SK-N-SH (cell line): ENCODE measurements around the gene SPINK13. TPM values are rescaled to one million over a fixed set of nuclear protein-coding genes. Genes with fewer than 3 reads are reported as not detected.
A peak's percentile ranks its signal among the peaks of the same experiment; 100 is the strongest.

Source experiments
- CTCF ChIA-PET: fragments of 300-600, 350-600 bp; formaldehyde crosslinking; extraction: SDS; loops from one replicate; lab custom pipeline; 2021; lab: Yijun Ruan, JAX
- POLR2A ChIA-PET: fragments of 350-600 bp; sonication (Branson Sonifier 250); formaldehyde crosslinking; extraction: SDS; loops from one replicate; lab custom pipeline; 2020; ENCODE audit warnings: antibody characterized with exemption, inconsistent platforms; lab: Yijun Ruan, JAX
- DNase-seq: peaks from one replicate; pipeline ENCODE4 v3.0.0; 2012
- H2AFZ ChIP-seq: fragments of 200-600 bp; sonication (generic); 2 replicates; pipeline ENCODE4 v1.8.1; 2016; ENCODE audit warnings: antibody characterized with exemption, mild to moderate bottlenecking, low read depth
- H3F3A ChIP-seq: fragments of 200-600 bp; sonication (generic); replicated peaks from 2 replicates; pipeline ENCODE3; 2016; ENCODE audit warnings: antibody characterized with exemption, mild to moderate bottlenecking; ENCODE audit not compliant: insufficient read depth
- H3K27ac ChIP-seq, 2 experiments: fragments of 200-500 bp in 1 of 2; fragments of 200-600 bp in 1 of 2; sonication (Bioruptor generic) in 1 of 2; sonication (generic), shearing (Covaris generic) in 1 of 2; 2 replicates each; pipeline versions ENCODE4 v1.5.1 to v1.6.1; 2014 to 2016; ENCODE audit warnings: low read depth in 2 of 2, inconsistent platforms in 1 of 2, low read length in 1 of 2, mild to moderate bottlenecking in 1 of 2, mixed read lengths in 1 of 2
- H3K27me3 ChIP-seq: fragments of 200-600 bp; sonication (generic), shearing (Covaris generic); 2 replicates; pipeline ENCODE4 v1.6.1; 2016; ENCODE audit warnings: mixed run types; ENCODE audit not compliant: insufficient read depth
- H3K36me3 ChIP-seq, 2 experiments: fragments of 200-500 bp in 1 of 2; fragments of 200-600 bp in 1 of 2; sonication (Bioruptor generic) in 1 of 2; sonication (generic) in 1 of 2; replicated peaks in 1 of 2; 2 replicates each; pipeline versions ENCODE3 to v1.5.1; 2014 to 2016; ENCODE audit warnings: low read length in 1 of 2, mild to moderate bottlenecking in 1 of 2; ENCODE audit not compliant: insufficient read depth in 2 of 2, control insufficient read depth in 1 of 2
- H3K4me1 ChIP-seq, 2 experiments: fragments of 200-500 bp in 1 of 2; fragments of 200-600 bp in 1 of 2; sonication (Bioruptor generic) in 1 of 2; sonication (generic), shearing (Covaris generic) in 1 of 2; 2 replicates each; pipeline versions ENCODE4 v1.5.1 to v1.6.1; 2014 to 2016; ENCODE audit warnings: low read depth in 1 of 2, low read length in 1 of 2, mixed run types in 1 of 2; ENCODE audit not compliant: insufficient read depth in 2 of 2, control insufficient read depth in 1 of 2
- H3K4me2 ChIP-seq: fragments of 200-600 bp; sonication (generic), shearing (Covaris generic); 2 replicates; pipeline ENCODE4 v1.6.1; 2017; ENCODE audit warnings: mixed run types
- H3K4me3 ChIP-seq, 2 experiments: fragments of 200-500 bp in 1 of 2; fragments of 200-600 bp in 1 of 2; sonication (Bioruptor generic) in 1 of 2; sonication (generic), shearing (Covaris generic) in 1 of 2; 2 replicates each; pipeline versions ENCODE4 v1.5.1 to v1.8.1; 2014 to 2016; ENCODE audit warnings: low read depth in 2 of 2, inconsistent platforms in 1 of 2, low read length in 1 of 2, mild to moderate bottlenecking in 1 of 2, mixed read lengths in 1 of 2, moderate library complexity in 1 of 2
- H3K79me2 ChIP-seq: fragments of 200-600 bp; sonication (generic); 2 replicates; pipeline ENCODE4 v1.8.1; 2017; ENCODE audit warnings: mild to moderate bottlenecking; ENCODE audit not compliant: insufficient read depth
- H3K9ac ChIP-seq: fragments of 200-600 bp; sonication (generic); 2 replicates; pipeline ENCODE4 v1.6.1; 2017; ENCODE audit warnings: mixed run types
- H3K9me2 ChIP-seq: fragments of 200-600 bp; sonication (generic); 2 replicates; pipeline ENCODE4 v1.6.1; 2017; ENCODE audit warnings: mixed run types
- H3K9me3 ChIP-seq: fragments of 200-600 bp; sonication (generic); 2 replicates; pipeline ENCODE4 v1.6.1; 2017; ENCODE audit warnings: mixed run types, mild to moderate bottlenecking, moderate library complexity
- H4K20me1 ChIP-seq: fragments of 200-600 bp; sonication (generic); 2 replicates; pipeline ENCODE4 v1.6.1; 2017; ENCODE audit warnings: mild to moderate bottlenecking, mixed run types; ENCODE audit not compliant: insufficient read depth
- ELF1 ChIP-seq: IDR thresholded peaks from 2 replicates; pipeline ENCODE4 v1.4.0; 2012
- EP300 ChIP-seq, 2 experiments: IDR thresholded peaks; 2 replicates each; pipeline versions ENCODE4 v1.4.0 to v1.6.1; 2012; ENCODE audit warnings: borderline replicate concordance in 1 of 2, low read depth in 1 of 2, low read length in 1 of 2
- EZH2phosphoT487 ChIP-seq: fragments of 200-600 bp; sonication (generic); IDR thresholded peaks from 2 replicates; pipeline ENCODE4 v1.6.1; 2017; ENCODE audit warnings: low read depth, mixed run types, mild to moderate bottlenecking, antibody characterized with exemption, moderate library complexity, borderline replicate concordance
- FOSL2 ChIP-seq: IDR thresholded peaks from 2 replicates; pipeline ENCODE4 v1.4.0; 2012; ENCODE audit warnings: low read depth, mild to moderate bottlenecking, moderate library complexity, borderline replicate concordance
- FOXJ3 ChIP-seq: sonication (generic); formaldehyde crosslinking; IDR thresholded peaks from 2 replicates; pipeline ENCODE4 v1.5.1; 2020; ENCODE audit warnings: mild to moderate bottlenecking, missing genetic modification reagents
- FOXM1 ChIP-seq: IDR thresholded peaks from 2 replicates; pipeline ENCODE4 v1.4.0; 2012; ENCODE audit warnings: low read depth, mild to moderate bottlenecking
- GABPA ChIP-seq: IDR thresholded peaks from 2 replicates; pipeline ENCODE4 v1.4.0; 2012; ENCODE audit warnings: low read depth, mild to moderate bottlenecking
- GATA2 ChIP-seq: sonication (generic); formaldehyde crosslinking; IDR thresholded peaks from 2 replicates; pipeline ENCODE4 v1.5.0; 2020; ENCODE audit warnings: mild to moderate bottlenecking, missing genetic modification reagents
- JUND ChIP-seq: IDR thresholded peaks from 2 replicates; pipeline ENCODE4 v1.4.0; 2012
- MEF2A ChIP-seq: IDR thresholded peaks from 2 replicates; pipeline ENCODE4 v1.4.0; 2012; ENCODE audit warnings: low read depth, borderline replicate concordance
- MXI1 ChIP-seq: IDR thresholded peaks from 2 replicates; pipeline ENCODE4 v1.6.1; 2012; ENCODE audit warnings: mild to moderate bottlenecking, low read depth, low read length, improper control_type of control experiment
- NFIC ChIP-seq: IDR thresholded peaks from 2 replicates; pipeline ENCODE4 v1.4.0; 2012; ENCODE audit warnings: borderline replicate concordance
- NRF1 ChIP-seq: IDR thresholded peaks from 2 replicates; pipeline ENCODE4 v1.6.1; 2012; ENCODE audit warnings: low read depth, mild to moderate bottlenecking, low read length
- POLR2AphosphoS5 ChIP-seq: IDR thresholded peaks from 2 replicates; pipeline ENCODE4 v1.6.1; 2012; ENCODE audit warnings: low read depth, low read length
- RFX5 ChIP-seq: IDR thresholded peaks from 2 replicates; pipeline ENCODE4 v1.6.1; 2012; ENCODE audit warnings: mild to moderate bottlenecking, improper control_type of control experiment, low read length
- RXRA ChIP-seq: IDR thresholded peaks from 2 replicates; pipeline ENCODE4 v1.4.0; 2012; ENCODE audit warnings: low read depth, mild to moderate bottlenecking, borderline replicate concordance
- SMC3 ChIP-seq: IDR thresholded peaks from 2 replicates; pipeline ENCODE4 v1.6.1; 2012; ENCODE audit warnings: low read depth, low read length, improper control_type of control experiment
- TAF1 ChIP-seq: IDR thresholded peaks from 2 replicates; pipeline ENCODE4 v1.6.1; 2012; ENCODE audit warnings: low read depth, mild to moderate bottlenecking, low read length, moderate library complexity, borderline replicate concordance
- TCF12 ChIP-seq: IDR thresholded peaks from 2 replicates; pipeline ENCODE4 v1.4.0; 2012
- USF1 ChIP-seq: IDR thresholded peaks from 2 replicates; pipeline ENCODE4 v1.4.0; 2012; ENCODE audit warnings: low read depth, borderline replicate concordance
- WGBS: methylation state at CpG from one replicate; pipeline ENCODE4 v1.1.6; 2017; ENCODE audit warnings: low lambda C conversion rate; 5-methylcytosine and 5-hydroxymethylcytosine counted together
- polyA plus RNA-seq, 3 experiments: library from polyadenylated mRNA; depleted of rRNA; stranded (reverse); fragments of >200 nt; gene quantifications; 2 replicates each; pipeline ENCODE4 v1.2.3, GENCODE V29; 2012
- TF ChIP-seq, protein P1 (sequence below): IDR thresholded peaks from 2 replicates; pipeline ENCODE4 v1.4.0; 2012; ENCODE audit warnings: low read depth, borderline replicate concordance
- TF ChIP-seq, protein P2 (sequence below): fragments of 150-350 bp; IDR thresholded peaks from 2 replicates; pipeline ENCODE4 v1.6.1; 2017; ENCODE audit warnings: antibody characterized with exemption, low read length, low read depth, borderline replicate concordance

Gene SPINK13
- polyA plus RNA-seq (2012; rRNA removed): not detected in 2 replicates
- polyA plus RNA-seq (2012; cell fraction: cytosol; rRNA removed): not detected in 2 replicates
- not detected in 2 replicates for polyA plus RNA-seq (2012; cell fraction: nucleus; rRNA removed)

DNA sequence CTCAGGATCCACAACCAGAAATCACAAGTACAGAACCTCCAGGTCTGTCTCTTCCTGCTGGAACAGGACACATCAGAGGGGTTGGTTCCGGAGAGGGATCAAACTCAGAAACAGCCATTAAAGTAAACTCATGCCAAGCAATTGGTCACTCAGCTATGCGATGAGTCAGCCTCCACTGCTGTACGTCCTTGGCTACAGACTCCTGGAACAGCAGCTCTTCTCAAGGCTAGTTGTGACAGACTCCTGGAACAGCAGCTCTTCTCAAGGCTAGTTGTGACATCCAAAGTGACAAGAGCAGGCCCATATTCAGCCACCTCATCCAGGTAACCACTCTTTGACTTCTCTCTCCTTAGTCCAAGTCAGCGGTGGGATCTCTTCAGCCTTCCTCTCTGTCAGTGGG is at the start of gene SPINK13:
TSS of gene SPINK13 (plus strand) at position 229 of the 400 bp plus-strand sequence. CDS start 1,279 bp downstream, outside the sequence.
- Histone ChIP-seq H2AFZ (peak within 1 kb of the TSS; percentile 53; the same call in 1 of the 2 replicates), H3K27ac (no peak within 1 kb of the TSS)
- 51% methylated on average over 4 of the region's 4 CpGs for WGBS
- TF ChIP-seq MXI1 (no peak), NFIC (peak; percentile 45; the same call in 1 of the 2 replicates), MEF2A (no peak), FOSL2 (peak; percentile 56; the same call in 1 of the 2 replicates), USF1 (no peak), JUND (peak; percentile 19)
- TF ChIP-seq, all 33 proteins: peak for 3
- no peaks in the 10 kb centered on the region for H3K4me1 ChIP-seq
- H3K27me3 ChIP-seq: no peaks in the 10 kb centered on the region
- no peaks in the 10 kb centered on the region for H3K79me2 ChIP-seq
- H3K9ac ChIP-seq: no peak within 1 kb of the TSS
- no peaks in the 10 kb centered on the region for H3K9me3 ChIP-seq
- no peaks in the 10 kb centered on the region for H3K36me3 ChIP-seq
- no peak for DNase-seq
- no peak within 1 kb of the TSS for H3K4me2 ChIP-seq
- H3K9me2 ChIP-seq: no peaks in the 10 kb centered on the region
- no peak within 1 kb of the TSS for H3K4me3 ChIP-seq
- no peaks in the 10 kb centered on the region for H4K20me1 ChIP-seq
- H3F3A ChIP-seq: no peaks in the 10 kb centered on the region
- ChIA-PET POLR2A (no interaction called here), CTCF (no interaction called here)

GRCh38 chr5:148221508-148221907 is 47.1 kb upstream of the SPINK13 start:
- WGBS: 23% methylated on average over 6 of the region's 6 CpGs
- DNase-seq: no peak
- Histone ChIP-seq H3K9ac (no peak overlapping the region), H3K27me3 (no peaks in the 10 kb centered on the region), H3K4me3 (no peak overlapping the region), H3K36me3 (no peaks in the 10 kb centered on the region), H3K4me1 (no peaks in the 10 kb centered on the region), H2AFZ (no peak overlapping the region), H3K9me2 (no peaks in the 10 kb centered on the region), H3K4me2 (no peak overlapping the region), H3K79me2 (no peaks in the 10 kb centered on the region), H3K9me3 (no peaks in the 10 kb centered on the region), H3F3A (no peaks in the 10 kb centered on the region), H3K27ac (no peak overlapping the region), H4K20me1 (no peaks in the 10 kb centered on the region)
- ChIA-PET POLR2A (no interaction called here), CTCF (interaction anchor here (1.1 kb wide), 1 partner anchor 16 kb away, joined by 3 read pairs; no protein-coding TSS in a partner anchor)
- TF ChIP-seq RFX5 (no peak), SMC3 (no peak), FOXM1 (no peak), GABPA (no peak), USF1 (no peak), ELF1 (no peak), FOXJ3 (CRISPR knock-in tag) (no peak), GATA2 (CRISPR knock-in tag) (no peak), POLR2AphosphoS5 (no peak), TAF1 (no peak), MEF2A (no peak), EZH2phosphoT487 (no peak), EP300 (IDR thresholded peaks at IDR 0.05; ENCODE audit: borderline replicate concordance in 1 of 2, low read depth in 1 of 2, low read length in 1 of 2) (no peak), RXRA (no peak), TCF12 (no peak), NRF1 (no peak)
- TF ChIP-seq, protein P1, sequence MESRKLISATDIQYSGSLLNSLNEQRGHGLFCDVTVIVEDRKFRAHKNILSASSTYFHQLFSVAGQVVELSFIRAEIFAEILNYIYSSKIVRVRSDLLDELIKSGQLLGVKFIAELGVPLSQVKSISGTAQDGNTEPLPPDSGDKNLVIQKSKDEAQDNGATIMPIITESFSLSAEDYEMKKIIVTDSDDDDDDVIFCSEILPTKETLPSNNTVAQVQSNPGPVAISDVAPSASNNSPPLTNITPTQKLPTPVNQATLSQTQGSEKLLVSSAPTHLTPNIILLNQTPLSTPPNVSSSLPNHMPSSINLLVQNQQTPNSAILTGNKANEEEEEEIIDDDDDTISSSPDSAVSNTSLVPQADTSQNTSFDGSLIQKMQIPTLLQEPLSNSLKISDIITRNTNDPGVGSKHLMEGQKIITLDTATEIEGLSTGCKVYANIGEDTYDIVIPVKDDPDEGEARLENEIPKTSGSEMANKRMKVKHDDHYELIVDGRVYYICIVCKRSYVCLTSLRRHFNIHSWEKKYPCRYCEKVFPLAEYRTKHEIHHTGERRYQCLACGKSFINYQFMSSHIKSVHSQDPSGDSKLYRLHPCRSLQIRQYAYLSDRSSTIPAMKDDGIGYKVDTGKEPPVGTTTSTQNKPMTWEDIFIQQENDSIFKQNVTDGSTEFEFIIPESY: no peak
- TF ChIP-seq, protein P2, sequence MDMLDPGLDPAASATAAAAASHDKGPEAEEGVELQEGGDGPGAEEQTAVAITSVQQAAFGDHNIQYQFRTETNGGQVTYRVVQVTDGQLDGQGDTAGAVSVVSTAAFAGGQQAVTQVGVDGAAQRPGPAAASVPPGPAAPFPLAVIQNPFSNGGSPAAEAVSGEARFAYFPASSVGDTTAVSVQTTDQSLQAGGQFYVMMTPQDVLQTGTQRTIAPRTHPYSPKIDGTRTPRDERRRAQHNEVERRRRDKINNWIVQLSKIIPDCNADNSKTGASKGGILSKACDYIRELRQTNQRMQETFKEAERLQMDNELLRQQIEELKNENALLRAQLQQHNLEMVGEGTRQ: no peak
